HepG2 (cell line): ENCODE results near the gene ATP1A1.

ENCODE experiments used
- CREM ChIP-seq, 2 experiments: sonication (generic) in 1 of 2; formaldehyde crosslinking in 1 of 2; IDR thresholded peaks; 2 replicates each; pipeline versions ENCODE4 v1.4.0 to v1.6.1; 2016 to 2020; ENCODE audit warnings: antibody characterized with exemption in 1 of 2, mild to moderate bottlenecking in 1 of 2, missing genetic modification reagents in 1 of 2
- FOXK2 ChIP-seq: fragments of 450-650 bp; IDR thresholded peaks from 2 replicates; pipeline ENCODE4 v1.6.1; 2016
- PHF20 ChIP-seq: sonication (generic); formaldehyde crosslinking; IDR thresholded peaks from 2 replicates; pipeline ENCODE4 v1.5.0; 2020; ENCODE audit warnings: mild to moderate bottlenecking, missing genetic modification reagents
- RFX5 ChIP-seq: IDR thresholded peaks from 2 replicates; pipeline ENCODE4 v1.6.1; 2011; ENCODE audit warnings: low read depth, low read length, improper control_type of control experiment
- SP140L ChIP-seq: sonication (generic); formaldehyde crosslinking; IDR thresholded peaks from 2 replicates; pipeline ENCODE4 v1.4.0; 2020; ENCODE audit warnings: missing genetic modification reagents, borderline replicate concordance
- ZBTB8A ChIP-seq: sonication (generic); formaldehyde crosslinking; IDR thresholded peaks from 2 replicates; pipeline ENCODE4 v1.4.0; 2020; ENCODE audit warnings: mild to moderate bottlenecking, low read depth, missing genetic modification reagents, borderline replicate concordance
- ZNF207 ChIP-seq: fragments of 450-650 bp; IDR thresholded peaks from 2 replicates; pipeline ENCODE4 v1.6.1; 2016; ENCODE audit warnings: antibody characterized with exemption, borderline replicate concordance
- ZNF24 ChIP-seq: fragments of 450-650 bp; IDR thresholded peaks from 2 replicates; pipeline ENCODE4 v1.6.1; 2017; ENCODE audit warnings: antibody characterized with exemption, mild to moderate bottlenecking
- ZNF282 ChIP-seq: fragments of 450-650 bp; IDR thresholded peaks from 2 replicates; pipeline ENCODE4 v1.6.1; 2018; ENCODE audit not compliant: partially characterized antibody
- TF ChIP-seq, protein P1 (sequence below): sonication (generic); formaldehyde crosslinking; IDR thresholded peaks from 2 replicates; pipeline ENCODE4 v1.5.0; 2020; ENCODE audit warnings: mild to moderate bottlenecking, missing genetic modification reagents, moderate library complexity
- TF ChIP-seq, protein P2 (sequence below): sonication (generic); formaldehyde crosslinking; IDR thresholded peaks from 2 replicates; pipeline ENCODE4 v1.4.0; 2020; ENCODE audit warnings: missing genetic modification reagents

DNA sequence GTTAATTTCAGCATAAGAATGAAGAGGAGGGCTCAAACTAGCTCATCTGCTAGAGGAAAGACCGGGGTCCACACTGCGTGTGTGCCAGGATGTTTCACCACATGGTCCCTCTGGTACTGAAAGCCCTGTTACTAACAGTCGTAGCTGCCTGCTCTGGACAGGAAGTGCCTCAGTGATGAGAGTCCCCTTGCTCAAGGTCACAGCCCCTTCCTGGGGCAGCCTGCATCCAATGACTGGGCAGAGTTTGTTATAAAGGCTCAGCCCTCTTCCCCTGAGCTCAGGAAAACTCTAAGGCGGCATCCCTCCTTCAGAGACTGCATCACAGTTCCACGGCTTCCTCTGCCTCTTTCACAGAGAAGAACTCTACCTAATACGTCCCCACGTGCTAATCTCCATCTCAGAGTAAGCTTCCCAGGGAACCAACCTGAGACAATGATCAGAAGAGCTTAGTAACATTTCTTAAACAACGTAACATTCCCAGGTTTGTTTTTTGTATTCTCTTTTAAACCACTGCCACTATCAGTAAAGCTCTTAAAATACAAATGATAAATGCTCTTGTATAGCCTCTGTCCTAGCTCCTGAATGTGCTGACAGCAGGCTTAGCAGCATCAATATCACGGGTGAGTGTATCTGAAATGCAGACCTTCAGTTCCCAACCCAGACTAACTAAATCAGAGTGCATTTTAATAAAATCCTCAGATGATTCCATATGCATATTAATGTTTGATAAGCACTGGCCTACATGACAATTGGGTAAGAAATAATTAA, 38.0 kb upstream of the ATP1A1 start:
- TF ChIP-seq, protein P1, sequence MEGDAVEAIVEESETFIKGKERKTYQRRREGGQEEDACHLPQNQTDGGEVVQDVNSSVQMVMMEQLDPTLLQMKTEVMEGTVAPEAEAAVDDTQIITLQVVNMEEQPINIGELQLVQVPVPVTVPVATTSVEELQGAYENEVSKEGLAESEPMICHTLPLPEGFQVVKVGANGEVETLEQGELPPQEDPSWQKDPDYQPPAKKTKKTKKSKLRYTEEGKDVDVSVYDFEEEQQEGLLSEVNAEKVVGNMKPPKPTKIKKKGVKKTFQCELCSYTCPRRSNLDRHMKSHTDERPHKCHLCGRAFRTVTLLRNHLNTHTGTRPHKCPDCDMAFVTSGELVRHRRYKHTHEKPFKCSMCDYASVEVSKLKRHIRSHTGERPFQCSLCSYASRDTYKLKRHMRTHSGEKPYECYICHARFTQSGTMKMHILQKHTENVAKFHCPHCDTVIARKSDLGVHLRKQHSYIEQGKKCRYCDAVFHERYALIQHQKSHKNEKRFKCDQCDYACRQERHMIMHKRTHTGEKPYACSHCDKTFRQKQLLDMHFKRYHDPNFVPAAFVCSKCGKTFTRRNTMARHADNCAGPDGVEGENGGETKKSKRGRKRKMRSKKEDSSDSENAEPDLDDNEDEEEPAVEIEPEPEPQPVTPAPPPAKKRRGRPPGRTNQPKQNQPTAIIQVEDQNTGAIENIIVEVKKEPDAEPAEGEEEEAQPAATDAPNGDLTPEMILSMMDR (CRISPR knock-in tag) = no peak
- TF ChIP-seq SP140L (CRISPR knock-in tag) (no peak), PHF20 (CRISPR knock-in tag) (no peak), ZNF282 (no peak), ZNF207 (no peak), ZNF24 (no peak), ZBTB8A (no peak), CREM (IDR thresholded peaks at IDR 0.05) (no peak), CREM (CRISPR knock-in tag; IDR thresholded peaks at IDR 0.05) (no peak), FOXK2 (no peak), RFX5 (no peak)
- TF ChIP-seq, protein P2, sequence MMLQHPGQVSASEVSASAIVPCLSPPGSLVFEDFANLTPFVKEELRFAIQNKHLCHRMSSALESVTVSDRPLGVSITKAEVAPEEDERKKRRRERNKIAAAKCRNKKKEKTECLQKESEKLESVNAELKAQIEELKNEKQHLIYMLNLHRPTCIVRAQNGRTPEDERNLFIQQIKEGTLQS (CRISPR knock-in tag) = no peak
